Measurements from ENCODE around the gene TTC28. TPM values are rescaled to one million over a fixed set of nuclear protein-coding genes. Genes with fewer than 3 reads are reported as not detected.
A peak's percentile ranks its signal among the peaks of the same experiment; 100 is the strongest.

Gene TTC28
- total RNA-seq, 1 experiment from 2014 or later, result not detected

GRCh38 chr22:28629420-28630176 lies 50.0 kb downstream of the TTC28 start:
- Mint-ChIP-seq H3K4me3 (ENCODE audit: unreplicated experiment) (no peak overlapping the region), H3K9me3 (ENCODE audit: unreplicated experiment) (no peaks in the 10 kb centered on the region), H3K27ac (ENCODE audit: low read depth, unreplicated experiment) (no peak overlapping the region), H3K4me1 (ENCODE audit: insufficient read depth, unreplicated experiment) (no peaks in the 10 kb centered on the region), H3K27me3 (ENCODE audit: insufficient read depth, unreplicated experiment) (peaks cover 1% of the 10 kb centered on the region), H3K36me3 (ENCODE audit: insufficient read depth, unreplicated experiment) (no peaks in the 10 kb centered on the region)
- DNase-seq (ENCODE audit: unreplicated experiment), result peak; percentile 12
- BruUV-seq (replicated peaks), result no TSS peak
- TF ChIP-seq CTCF (IDR thresholded peaks at IDR 0.05; ENCODE audit: unreplicated experiment), result no peak
- intact Hi-C loops (cut with micrococcal nuclease), result no loop called here
- POLR2A ChIA-PET, result interaction anchor here (0.6 kb wide), 1 partner anchor 198 kb away, joined by 3 read pairs; no protein-coding TSS in a partner anchor
- CTCF ChIA-PET, result interaction anchor here (0.5 kb wide), 1 partner anchor 110 kb away, joined by 3 read pairs; no protein-coding TSS in a partner anchor

- Mint-ChIP-seq H3K9me3 (ENCODE audit: unreplicated experiment) (no peaks in the 10 kb centered on the region), H3K4me3 (ENCODE audit: unreplicated experiment) (no peak overlapping the region), H3K27ac (ENCODE audit: low read depth, unreplicated experiment) (no peak overlapping the region), H3K4me1 (ENCODE audit: insufficient read depth, unreplicated experiment) (no peaks in the 10 kb centered on the region), H3K27me3 (ENCODE audit: insufficient read depth, unreplicated experiment) (peaks cover 10% of the 10 kb centered on the region), H3K36me3 (ENCODE audit: insufficient read depth, unreplicated experiment) (no peaks in the 10 kb centered on the region)
- no peak for TF ChIP-seq CTCF (IDR thresholded peaks at IDR 0.05; ENCODE audit: unreplicated experiment)
- POLR2A ChIA-PET, result interaction anchor here (0.6 kb wide), 1 partner anchor 641 kb away, joined by 4 read pairs; no protein-coding TSS in a partner anchor
- intact Hi-C loops (cut with micrococcal nuclease), result no loop called here
- no TSS peak for BruUV-seq (replicated peaks)
- no peak for DNase-seq (ENCODE audit: unreplicated experiment)
- CTCF ChIA-PET, result interaction anchor here (0.5 kb wide), 1 partner anchor 111 kb away, joined by 3 read pairs; no protein-coding TSS in a partner anchor
These were observed 50.9 kb downstream of the TTC28 start for GRCh38 chr22:28628766-28629165.

- Mint-ChIP-seq H3K9me3 (ENCODE audit: unreplicated experiment) (no peaks in the 10 kb centered on the region), H3K27me3 (ENCODE audit: insufficient read depth, unreplicated experiment) (peaks cover 18% of the 10 kb centered on the region), H3K36me3 (ENCODE audit: insufficient read depth, unreplicated experiment) (no peaks in the 10 kb centered on the region), H3K27ac (ENCODE audit: low read depth, unreplicated experiment) (no peak overlapping the region), H3K4me1 (ENCODE audit: insufficient read depth, unreplicated experiment) (no peaks in the 10 kb centered on the region), H3K4me3 (ENCODE audit: unreplicated experiment) (no peak overlapping the region)
- intact Hi-C loops (cut with micrococcal nuclease), result no loop called here
- CTCF ChIA-PET, result no interaction called here
- DNase-seq (ENCODE audit: unreplicated experiment), result no peak
- POLR2A ChIA-PET, result no interaction called here
- no TSS peak for BruUV-seq (replicated peaks)
- TF ChIP-seq CTCF (IDR thresholded peaks at IDR 0.05; ENCODE audit: unreplicated experiment), result no peak
These were observed 51.8 kb downstream of the TTC28 start for GRCh38 chr22:28627791-28628190.

- Mint-ChIP-seq H3K27me3 (ENCODE audit: insufficient read depth, unreplicated experiment) (peaks cover 41% of the 10 kb centered on the region), H3K36me3 (ENCODE audit: insufficient read depth, unreplicated experiment) (no peaks in the 10 kb centered on the region), H3K4me1 (ENCODE audit: insufficient read depth, unreplicated experiment) (no peaks in the 10 kb centered on the region), H3K4me3 (ENCODE audit: unreplicated experiment) (no peak overlapping the region), H3K9me3 (ENCODE audit: unreplicated experiment) (no peaks in the 10 kb centered on the region), H3K27ac (ENCODE audit: low read depth, unreplicated experiment) (no peak overlapping the region)
- no peak for TF ChIP-seq CTCF (IDR thresholded peaks at IDR 0.05; ENCODE audit: unreplicated experiment)
- intact Hi-C loops (cut with micrococcal nuclease), result no loop called here
- POLR2A ChIA-PET, result no interaction called here
- no peak for DNase-seq (ENCODE audit: unreplicated experiment)
- BruUV-seq (replicated peaks), result no TSS peak
- CTCF ChIA-PET, result interaction anchor here (0.6 to 1.2 kb wide), 3 partner anchors 199 to 544 kb away, joined by 3 to 4 read pairs (median 3); no protein-coding TSS in a partner anchor
These were observed 59.3 kb downstream of the TTC28 start for GRCh38 chr22:28620244-28620922.
